ENCODE results near the gene ROCK1.
A peak's percentile ranks its signal among the peaks of the same experiment; 100 is the strongest.

Gene ROCK1

GRCh38 chr18:21110713-21111345 is 784 bp downstream of the ROCK1 start:
- peak; percentile 76 for DNase-seq (ENCODE audit: low read depth)
- H3K4me3 ChIP-seq (ENCODE audit: low read depth, low read length), result peak overlapping the region; percentile 97
- TF ChIP-seq MYC (IDR thresholded peaks at IDR 0.05; ENCODE audit: low read depth, low read length) (no peak), MAX (IDR thresholded peaks at IDR 0.05; ENCODE audit: low read depth, low read length) (no peak)

- no peak for DNase-seq (ENCODE audit: low read depth)
- H3K4me3 ChIP-seq (ENCODE audit: low read depth, low read length), result peak overlapping the region; percentile 97
- TF ChIP-seq MYC (IDR thresholded peaks at IDR 0.05; ENCODE audit: low read depth, low read length) (no peak), CTCF (IDR thresholded peaks at IDR 0.05; ENCODE audit: low read depth, low read length) (no peak), POLR2A (IDR thresholded peaks at IDR 0.05; ENCODE audit: extremely low read depth, insufficient read length) (no peak)
Measured at GRCh38 chr18:21109936-21110712, 1.5 kb downstream of the ROCK1 start.

GRCh38 chr18:21105936-21106335 is 5.7 kb downstream of the ROCK1 start:
- no peak for TF ChIP-seq MAX (IDR thresholded peaks at IDR 0.05; ENCODE audit: low read depth, low read length)
- TF ChIP-seq CTCF (IDR thresholded peaks at IDR 0.05; ENCODE audit: low read depth, low read length), result no peak
- TF ChIP-seq MYC (IDR thresholded peaks at IDR 0.05; ENCODE audit: low read depth, low read length), result no peak
- TF ChIP-seq POLR2A (IDR thresholded peaks at IDR 0.05; ENCODE audit: extremely low read depth, insufficient read length), result no peak
- no peak for DNase-seq (ENCODE audit: low read depth)
- no peak overlapping the region for H3K4me3 ChIP-seq (ENCODE audit: low read depth, low read length)

- no peak overlapping the region for H3K4me3 ChIP-seq (ENCODE audit: low read depth, low read length)
- DNase-seq (ENCODE audit: low read depth), result no peak
- TF ChIP-seq MYC (IDR thresholded peaks at IDR 0.05; ENCODE audit: low read depth, low read length) (no peak), MAX (IDR thresholded peaks at IDR 0.05; ENCODE audit: low read depth, low read length) (no peak), CTCF (IDR thresholded peaks at IDR 0.05; ENCODE audit: low read depth, low read length) (no peak), POLR2A (IDR thresholded peaks at IDR 0.05; ENCODE audit: extremely low read depth, insufficient read length) (no peak)
Measured at GRCh38 chr18:21101172-21101571, 10.4 kb downstream of the ROCK1 start.

GRCh38 chr18:21100678-21101077 is 10.9 kb downstream of the ROCK1 start:
- DNase-seq (ENCODE audit: low read depth), result no peak
- TF ChIP-seq MAX (IDR thresholded peaks at IDR 0.05; ENCODE audit: low read depth, low read length) (no peak), POLR2A (IDR thresholded peaks at IDR 0.05; ENCODE audit: extremely low read depth, insufficient read length) (no peak), CTCF (IDR thresholded peaks at IDR 0.05; ENCODE audit: low read depth, low read length) (no peak), MYC (IDR thresholded peaks at IDR 0.05; ENCODE audit: low read depth, low read length) (no peak)
- no peak overlapping the region for H3K4me3 ChIP-seq (ENCODE audit: low read depth, low read length)

GRCh38 chr18:21100146-21100545 is 11.5 kb downstream of the ROCK1 start:
- H3K4me3 ChIP-seq (ENCODE audit: low read depth, low read length), result no peak overlapping the region
- no peak for DNase-seq (ENCODE audit: low read depth)
- TF ChIP-seq POLR2A (IDR thresholded peaks at IDR 0.05; ENCODE audit: extremely low read depth, insufficient read length), result no peak
- TF ChIP-seq MYC (IDR thresholded peaks at IDR 0.05; ENCODE audit: low read depth, low read length), result no peak
- no peak for TF ChIP-seq CTCF (IDR thresholded peaks at IDR 0.05; ENCODE audit: low read depth, low read length)
- TF ChIP-seq MAX (IDR thresholded peaks at IDR 0.05; ENCODE audit: low read depth, low read length), result no peak
